GM19239 (cell line): ENCODE results near the gene CLASP1.
"Not testable (repeated sequence)": the region's sequence is repeated elsewhere in the genome, so short reads cannot be mapped to it uniquely, and the experiment has no call there.

ENCODE experiments used
- DNase-seq: peaks from one replicate; pipeline ENCODE4 v3.0.0; 2011; ENCODE audit warnings: low spot score; ENCODE audit not compliant: insufficient read length
- FAIRE-seq: peaks from 2 replicates; lab custom pipeline; 2011; peaks lifted over from hg19 to GRCh38; lab: Jason Lieb, UNC

CLASP1 gene

DNA sequence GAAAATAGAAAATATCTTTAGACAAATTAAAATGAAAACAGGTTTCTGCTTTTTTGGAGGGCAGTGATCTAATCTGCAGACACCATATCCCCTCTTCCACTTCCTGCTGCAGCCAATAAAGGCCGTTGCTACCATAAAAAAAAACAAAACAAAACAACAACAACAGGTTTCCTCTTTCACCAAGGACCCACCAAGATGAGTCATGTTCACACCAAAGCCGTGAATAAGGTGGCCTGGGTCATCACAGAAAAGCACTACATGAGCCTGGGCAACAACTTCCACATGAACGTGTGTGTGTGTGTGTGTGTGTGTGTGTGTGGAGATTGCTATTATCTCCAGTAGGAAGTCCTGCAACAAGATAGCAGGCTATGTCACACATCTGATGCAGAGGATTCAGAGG, 339.5 kb downstream of the CLASP1 start:
- FAIRE-seq = no peak
- DNase-seq = no peak

DNA sequence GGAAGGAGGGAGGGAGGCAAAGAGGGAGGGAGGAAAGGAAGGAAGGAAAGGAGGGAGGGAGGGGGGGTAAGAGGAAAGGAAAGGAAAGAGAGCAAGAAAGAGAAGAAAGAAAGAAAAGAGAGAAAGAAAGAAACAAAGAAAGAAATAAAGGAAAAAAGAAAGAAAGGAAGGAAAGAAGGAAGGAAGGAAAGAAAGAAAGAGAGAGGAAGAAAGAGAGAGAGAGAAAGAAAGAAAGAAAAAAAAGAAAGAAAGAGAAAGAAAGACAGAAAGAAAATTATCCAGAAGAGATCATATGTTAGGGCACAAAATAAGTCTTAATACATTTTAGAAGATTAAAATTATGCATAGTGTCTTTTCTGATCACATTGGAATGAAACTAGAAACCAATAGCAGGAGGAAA, 339.9 kb downstream of the CLASP1 start:
- no peak for FAIRE-seq
- DNase-seq = no peak

DNA sequence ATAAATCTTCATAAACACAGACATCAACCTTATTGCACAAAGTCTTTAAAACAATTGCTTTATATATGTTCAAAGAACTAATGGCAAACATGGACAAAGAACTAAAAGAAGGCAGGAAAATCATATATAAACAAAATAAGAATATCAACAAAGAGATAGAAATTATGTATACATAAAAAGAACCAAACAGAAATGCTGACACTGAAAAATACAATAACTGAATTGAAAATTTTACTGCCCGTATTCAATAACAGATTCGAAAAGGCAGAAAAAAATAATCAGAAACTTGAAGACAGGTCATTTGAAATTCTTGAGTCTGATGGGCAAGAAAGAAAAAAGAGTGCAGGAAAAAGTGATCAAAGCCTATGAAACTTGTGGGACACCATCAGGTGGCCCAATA, 342.2 kb downstream of the CLASP1 start:
- FAIRE-seq (no peak), DNase-seq (no peak)

DNA sequence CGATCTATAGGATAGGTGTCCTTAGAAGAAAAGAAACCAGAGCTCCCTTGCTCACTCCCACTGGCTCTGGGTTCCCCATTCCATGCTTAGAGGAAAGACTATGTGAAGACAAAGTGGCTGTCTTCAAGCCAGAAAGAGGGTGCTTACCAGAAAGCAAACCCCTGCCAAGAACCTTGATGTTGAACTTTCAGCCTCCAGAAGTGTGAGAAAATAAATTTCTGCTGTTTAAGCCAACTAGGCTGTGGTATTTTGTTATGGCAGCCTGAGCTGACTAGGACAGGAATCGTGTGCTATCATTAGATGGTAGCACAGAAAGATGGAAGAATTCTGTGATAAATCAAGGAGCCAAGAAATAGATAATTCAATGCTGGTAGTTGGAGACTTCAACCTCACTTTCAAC, 344.3 kb downstream of the CLASP1 start:
- no peak for DNase-seq
- FAIRE-seq = no peak

DNA sequence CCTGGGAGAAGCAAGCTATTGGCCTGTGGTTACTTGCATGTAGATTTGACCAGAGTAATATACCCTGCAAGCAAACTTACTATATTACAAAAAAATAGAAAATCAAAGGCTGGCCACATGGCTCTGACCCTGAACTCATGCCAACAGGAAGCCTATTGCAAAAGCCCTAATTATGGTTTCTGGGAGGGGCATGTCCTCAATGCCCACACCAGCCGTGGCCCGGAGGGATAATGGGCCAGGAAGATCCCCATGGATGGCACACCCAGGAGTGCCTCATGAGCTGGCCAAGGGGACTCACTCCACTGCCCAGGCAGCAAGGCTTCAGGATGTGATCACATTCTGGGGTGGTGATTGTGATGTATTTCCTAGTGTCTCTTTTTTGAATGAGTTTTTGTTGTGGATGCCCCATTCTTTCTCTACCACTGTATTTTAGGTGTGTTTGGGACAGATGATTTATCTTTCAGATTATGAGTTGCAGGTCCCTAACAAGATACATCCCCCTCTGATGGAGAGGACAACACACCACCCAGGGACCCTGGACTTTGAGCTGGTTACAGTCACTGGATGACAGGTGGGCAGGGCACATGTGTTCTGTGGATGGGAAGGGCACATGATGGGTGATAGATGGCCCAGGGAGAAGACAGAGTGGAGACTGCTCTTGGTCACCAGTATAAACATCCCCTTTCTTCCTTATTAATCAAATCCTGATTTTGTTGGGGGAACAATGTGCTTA, 345.6 kb downstream of the CLASP1 start:
- FAIRE-seq (no peak), DNase-seq (no peak)

DNA sequence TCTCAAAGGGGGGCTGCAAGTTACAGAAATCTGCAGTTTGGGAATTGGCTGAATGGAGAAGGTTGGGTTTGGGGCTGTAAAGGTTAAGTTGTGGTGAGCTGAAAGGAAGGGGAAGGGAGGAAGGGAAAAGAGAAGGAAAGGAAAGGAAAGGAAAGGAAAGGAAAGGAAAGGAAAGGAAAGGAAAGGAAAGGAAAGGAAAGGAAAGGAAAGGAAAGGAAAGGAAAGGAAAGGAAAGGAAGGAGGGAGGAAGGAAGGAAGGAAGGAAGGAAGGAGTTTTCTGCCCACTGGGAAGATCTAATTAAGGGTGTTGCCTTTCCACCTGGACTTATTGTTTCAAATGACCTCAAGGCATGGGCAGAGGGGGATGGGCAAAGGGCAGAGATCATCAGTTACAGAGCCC, 348.1 kb downstream of the CLASP1 start:
- DNase-seq = not testable (repeated sequence)

DNA sequence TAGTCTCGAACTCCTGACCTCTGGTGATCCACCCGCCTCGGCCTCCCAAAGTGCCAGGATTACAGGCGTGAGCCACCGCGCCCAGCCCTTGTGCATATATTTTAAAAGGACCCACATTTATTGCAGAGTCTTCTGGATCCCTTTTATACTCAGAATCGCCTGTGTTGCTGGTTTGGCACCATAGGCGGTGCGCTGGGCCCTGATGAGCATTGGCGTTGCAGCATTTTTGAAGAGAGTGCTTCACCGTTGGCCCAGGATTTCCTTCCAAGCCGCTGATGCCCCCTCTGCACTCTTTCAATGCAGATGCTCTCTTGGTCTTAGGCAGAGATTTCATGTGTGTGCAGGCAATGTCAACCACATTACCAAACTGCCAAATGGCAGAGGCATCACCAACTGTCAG, 350.8 kb downstream of the CLASP1 start:
- DNase-seq (no peak), FAIRE-seq (no peak)

More for the DNA sequence above, 348.1 kb downstream of the CLASP1 start:
- FAIRE-seq = not testable (repeated sequence)

DNA sequence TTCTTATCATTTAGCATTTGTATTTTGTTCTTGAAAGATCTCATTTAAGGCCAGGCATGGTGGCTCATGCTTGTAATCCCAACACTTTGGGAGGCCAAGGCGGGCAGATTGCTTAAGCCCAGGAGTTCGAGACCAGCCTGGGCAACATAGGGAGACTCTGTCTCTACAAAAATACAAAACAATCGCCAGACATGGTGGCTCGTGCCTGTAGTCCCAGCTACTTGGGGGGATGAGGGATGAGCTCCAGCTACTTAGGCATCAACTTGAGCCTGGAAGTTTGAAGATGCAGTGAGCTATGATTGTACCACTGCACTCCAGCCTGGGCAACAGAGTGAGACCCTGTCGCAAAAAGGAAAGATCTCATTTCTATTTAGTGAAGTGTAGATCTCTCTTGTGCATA, 351.4 kb downstream of the CLASP1 start:
- not testable (repeated sequence) for DNase-seq, FAIRE-seq

DNA sequence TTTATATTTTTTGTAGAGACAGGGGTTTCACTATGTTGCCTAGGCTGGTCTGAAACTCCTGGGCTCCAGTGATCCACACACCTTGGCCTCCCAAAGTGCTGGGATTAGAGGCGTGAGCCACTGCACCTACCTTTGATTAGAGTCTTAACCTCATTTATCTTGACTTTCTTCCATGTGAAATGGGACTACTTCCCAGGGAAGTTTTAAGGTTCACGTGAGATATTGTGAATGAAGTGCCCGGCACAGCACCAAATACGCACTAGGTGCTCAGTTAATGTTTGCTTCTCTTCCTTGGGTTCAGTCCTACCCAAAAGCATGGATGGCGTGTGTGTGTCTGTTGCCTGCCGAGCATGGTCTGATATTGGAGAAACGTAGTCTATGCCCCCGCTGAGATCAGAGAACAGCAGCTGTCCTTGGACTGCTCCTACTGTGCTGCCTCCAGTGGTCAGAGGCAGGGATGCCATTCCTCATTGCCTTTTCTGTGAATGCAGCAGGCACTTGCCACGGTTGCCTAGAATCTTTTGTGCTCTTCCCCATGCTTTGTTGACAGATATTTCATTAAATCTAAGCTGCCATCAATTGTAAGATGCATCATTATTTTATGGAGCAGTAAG, 351.9 kb downstream of the CLASP1 start:
- DNase-seq (no peak), FAIRE-seq (no peak)

DNA sequence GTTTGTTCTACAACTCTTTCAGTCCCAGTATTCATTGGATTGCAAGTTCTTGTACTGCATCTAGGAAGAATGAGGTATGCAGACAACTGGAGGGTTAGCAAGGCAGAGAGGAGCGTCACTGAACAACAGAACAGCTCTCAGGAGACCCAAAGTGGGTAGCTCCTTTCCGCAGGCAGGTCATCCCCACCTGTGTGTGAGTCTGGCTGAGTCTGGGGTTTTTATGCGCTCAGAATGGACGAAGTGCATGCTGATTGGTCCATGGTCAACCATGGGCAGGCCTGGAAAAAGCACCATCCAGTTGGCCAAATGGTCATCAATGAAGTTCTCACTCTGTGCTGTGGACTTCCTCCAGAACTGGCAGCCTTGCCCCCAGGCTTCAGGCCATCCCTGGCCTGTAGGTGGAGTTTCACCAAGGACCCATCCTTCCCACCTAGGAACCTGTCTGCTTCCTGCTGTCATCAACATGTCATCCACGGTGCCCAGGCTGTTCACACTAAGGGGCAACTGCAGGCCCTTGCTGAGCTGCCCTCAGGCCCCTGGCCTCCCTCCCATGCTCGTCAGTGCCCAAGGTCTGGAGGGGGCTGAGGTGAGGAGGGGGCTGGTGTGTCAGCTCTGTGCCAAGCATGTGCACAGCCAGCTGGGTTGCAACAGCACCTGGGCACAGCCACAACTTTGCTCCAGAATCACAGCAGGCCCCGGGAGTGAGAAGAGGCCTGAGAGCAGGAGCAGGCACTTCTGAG, 353.2 kb downstream of the CLASP1 start:
- DNase-seq (no peak), FAIRE-seq (no peak)

DNA sequence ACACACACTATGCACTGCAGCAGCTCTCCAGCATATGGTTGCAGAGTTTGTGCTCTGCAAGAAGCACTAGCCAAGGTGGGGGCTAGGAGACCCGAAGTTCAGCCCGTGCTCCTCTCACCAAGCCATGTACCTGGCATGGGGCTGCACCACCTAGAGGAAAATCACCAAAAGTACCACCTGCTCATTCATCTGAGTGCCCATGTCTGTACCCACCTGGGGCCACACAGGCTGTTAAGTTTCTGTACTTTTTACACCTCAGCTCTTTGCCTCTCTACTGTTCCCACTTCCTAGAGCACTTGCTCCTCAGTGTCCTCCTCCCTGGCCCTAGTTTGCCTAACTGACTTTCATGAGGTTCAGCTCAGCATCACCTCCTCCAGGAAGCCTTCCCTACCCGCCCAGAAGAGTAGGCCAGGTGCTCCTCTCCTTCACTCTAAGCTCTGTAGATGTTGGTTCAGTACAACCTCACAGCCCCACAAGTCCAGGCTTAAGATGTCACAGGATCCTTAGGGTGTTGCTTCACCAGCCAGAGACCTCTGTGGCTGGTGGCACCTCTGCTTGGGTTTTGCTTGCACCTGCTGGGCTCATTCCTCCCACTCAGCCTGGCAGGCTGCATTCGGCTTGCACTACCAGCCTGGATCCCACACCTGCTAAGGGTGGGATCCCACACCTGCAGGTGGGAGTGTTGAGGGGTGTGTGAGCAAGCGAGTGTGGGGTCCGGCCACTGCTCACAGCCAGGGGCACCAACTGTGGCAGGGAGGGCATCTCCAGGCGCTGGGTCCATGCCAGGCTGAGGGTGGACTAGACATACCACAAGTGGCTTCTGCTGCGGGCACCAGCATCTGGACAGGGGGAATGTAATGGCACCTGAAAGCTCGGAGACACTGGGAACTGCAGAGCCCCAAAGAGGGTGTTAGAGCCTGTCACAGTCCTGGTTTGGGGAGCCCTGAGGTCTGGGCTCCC, 354.1 kb downstream of the CLASP1 start:
- no peak for FAIRE-seq

DNA sequence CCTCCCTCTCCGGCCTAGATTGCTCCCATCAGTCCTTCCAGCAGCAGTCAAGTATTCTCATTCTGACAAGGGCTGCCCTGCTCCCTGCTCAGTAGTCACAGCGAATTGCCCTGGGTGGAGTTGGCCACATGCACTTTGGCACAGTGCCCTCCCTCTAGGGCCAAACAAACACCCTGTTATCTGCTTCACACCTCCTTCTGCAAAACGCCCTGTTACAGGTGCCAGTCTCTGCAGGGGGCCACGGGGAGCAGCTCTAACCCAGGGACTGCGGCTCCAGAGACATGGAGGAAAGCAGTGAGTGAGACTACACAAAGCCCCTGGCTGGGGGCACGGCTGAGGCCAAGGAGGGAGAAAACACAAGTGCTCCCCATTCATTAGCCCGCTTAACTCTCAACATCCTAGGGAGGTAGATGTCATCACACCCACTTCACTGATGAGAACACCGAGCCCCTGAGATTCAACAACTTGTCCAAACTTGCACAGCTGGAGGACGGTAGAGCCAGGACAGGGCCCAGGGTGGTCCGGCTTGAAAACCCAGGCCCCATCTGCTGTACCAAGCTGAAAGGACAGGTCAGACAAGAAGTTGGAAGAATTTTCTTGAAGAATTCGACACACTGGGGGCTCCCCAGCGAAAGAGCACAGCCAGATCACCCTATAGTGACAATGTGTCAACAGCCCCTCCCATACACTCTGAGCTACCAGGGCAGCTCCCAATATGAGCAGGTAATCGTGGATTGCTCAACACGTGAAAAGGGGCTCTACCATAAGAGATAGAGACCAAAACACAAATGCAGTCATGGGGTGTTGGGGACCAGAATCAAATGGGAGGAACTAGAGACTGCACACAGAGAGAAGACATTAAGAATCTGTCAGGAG, 355.6 kb downstream of the CLASP1 start:
- DNase-seq (no peak), FAIRE-seq (no peak)

More for the DNA sequence above, 354.1 kb downstream of the CLASP1 start:
- DNase-seq = no peak

DNA sequence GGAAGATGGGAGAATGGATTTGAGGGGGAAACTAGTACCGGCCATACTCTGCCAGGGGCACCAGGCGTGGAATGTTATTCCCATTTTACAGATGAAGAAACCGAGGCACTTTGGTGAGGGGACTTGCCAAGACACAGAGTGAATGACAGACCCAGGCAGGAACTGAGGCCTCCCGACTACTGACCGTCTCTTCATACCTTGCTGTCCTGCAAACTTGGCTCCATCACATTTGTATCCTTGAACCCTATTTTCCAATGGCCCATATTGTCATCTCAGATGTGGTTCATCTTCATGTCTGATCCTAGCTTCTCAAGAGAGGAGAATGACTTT, 358.0 kb downstream of the CLASP1 start:
- no peak for FAIRE-seq

DNA sequence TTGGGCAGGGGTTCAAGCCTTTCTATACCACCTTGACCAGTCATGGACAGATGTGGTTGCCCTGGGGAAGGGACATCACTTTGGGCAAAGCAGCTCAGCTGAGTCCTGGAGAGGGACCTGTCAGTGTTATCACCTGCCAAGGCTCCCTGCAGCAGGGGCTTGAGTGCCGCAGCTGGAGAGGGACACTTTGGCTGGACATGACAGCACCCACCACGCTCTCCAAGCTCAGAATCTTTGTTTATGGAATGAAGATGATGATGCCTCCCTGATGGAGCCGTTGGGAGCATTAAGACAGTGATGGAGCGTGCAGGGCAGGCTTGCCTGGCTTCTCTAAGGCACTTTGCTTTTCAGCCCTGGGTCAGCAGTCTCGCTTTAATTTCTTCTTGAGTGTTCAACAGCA, 360.0 kb downstream of the CLASP1 start:
- DNase-seq = no peak
- no peak for FAIRE-seq

More for the DNA sequence above, 358.0 kb downstream of the CLASP1 start:
- no peak for DNase-seq

DNA sequence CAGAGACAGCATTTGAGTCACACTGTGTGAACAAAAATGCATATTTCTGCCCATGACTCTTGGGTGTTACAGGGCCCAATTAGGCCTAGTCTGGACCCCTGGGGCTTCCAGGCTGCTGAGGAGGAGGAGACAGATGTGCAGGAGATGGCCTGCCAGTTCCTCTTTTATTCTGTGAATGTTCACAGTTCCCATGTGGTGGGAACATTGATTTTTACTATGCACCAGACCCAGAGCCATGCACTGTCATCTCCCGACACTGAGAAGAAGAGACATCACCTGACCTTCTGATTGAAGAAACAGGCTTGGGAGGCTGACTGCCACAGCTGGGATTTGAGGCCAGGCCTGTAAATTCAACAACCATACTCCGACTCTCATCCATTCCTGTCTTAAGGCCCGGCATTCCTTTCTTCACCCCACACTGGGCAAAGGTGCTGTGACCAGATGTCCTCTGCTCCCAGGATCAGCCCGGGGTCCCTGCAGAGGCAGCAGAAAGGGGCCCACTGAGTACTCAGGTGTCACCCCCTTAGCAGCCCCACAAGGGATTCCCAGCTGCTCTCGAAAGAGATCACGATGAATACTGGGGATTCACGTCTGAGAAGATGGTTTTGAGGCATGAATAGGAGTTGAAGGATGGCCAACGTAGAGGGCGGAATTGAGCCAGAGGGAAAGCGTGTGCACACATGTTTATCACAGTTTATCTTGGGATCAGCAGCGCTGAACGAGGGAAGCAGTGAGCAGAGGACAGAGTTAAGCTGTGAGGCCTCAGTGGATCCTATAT, 360.6 kb downstream of the CLASP1 start:
- no peak for DNase-seq
- FAIRE-seq = no peak

DNA sequence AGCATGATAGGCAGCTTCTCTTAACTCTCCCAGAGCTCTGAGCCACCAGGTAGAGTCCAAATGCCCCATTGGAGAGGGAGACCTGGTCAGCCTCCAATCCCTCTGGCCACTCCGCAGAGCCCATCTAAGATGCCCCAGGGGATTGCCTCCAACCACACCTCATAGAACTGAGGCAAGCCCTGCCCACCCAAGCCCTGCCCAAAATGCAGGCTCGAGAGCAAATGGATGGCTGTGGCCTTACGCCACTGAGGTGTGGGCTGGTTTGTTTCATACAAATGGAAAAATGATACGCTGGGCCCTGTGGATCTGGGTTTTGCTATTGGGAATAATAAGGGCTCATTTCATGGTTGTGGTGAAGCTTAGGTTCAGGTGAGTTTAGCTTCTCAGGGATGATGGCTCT, 361.3 kb downstream of the CLASP1 start:
- FAIRE-seq = no peak
- no peak for DNase-seq
